ENCODE results near the gene CACNG4. TPM values are rescaled to one million over a fixed set of nuclear protein-coding genes. Genes with fewer than 3 reads are reported as not detected.

Gene CACNG4
- total RNA-seq, 1 donor from 2014 or later = 0.74 TPM

DNA sequence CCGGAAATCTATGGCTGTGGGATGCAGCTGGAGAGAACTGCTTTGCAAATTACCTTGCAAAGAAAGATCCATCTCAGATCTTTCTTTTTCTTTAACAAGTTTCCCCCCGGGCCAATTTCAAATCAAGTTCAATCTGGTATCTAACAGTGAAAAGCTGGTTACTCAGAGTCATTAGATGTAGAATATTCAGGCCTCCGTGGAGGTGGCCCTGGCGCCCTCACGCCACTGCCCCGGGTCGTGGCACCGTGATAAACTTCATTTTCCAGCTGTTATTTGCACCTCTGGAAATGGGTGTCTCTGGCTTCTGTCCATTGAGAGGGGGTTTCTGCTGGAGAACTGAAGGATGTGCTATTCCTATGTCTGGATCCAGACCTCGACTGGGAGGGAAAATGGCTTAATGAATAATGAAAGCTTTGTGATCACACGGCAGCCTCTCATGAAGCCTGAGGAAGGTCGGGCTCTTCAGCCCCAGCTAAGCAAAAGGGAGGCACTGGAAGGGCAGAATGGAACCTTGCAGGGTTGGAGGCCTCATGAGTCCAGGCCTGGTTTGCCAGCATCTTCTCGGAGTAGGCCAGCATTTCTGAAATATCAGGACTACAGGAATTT lies 30.5 kb downstream of the CACNG4 start:
- H3K27me3 ChIP-seq = no peaks in the 10 kb centered on the region
- DNase-seq (ENCODE audit: extremely low spot score in 2 of 2) = no peak
- no peaks in the 10 kb centered on the region for H3K36me3 ChIP-seq
- H3K4me3 ChIP-seq = no peak overlapping the region
- H3K4me1 ChIP-seq = no peaks in the 10 kb centered on the region
- H3K27ac ChIP-seq = no peak overlapping the region
- H3K9me3 ChIP-seq = no peaks in the 10 kb centered on the region
- intact Hi-C loops (cut with DNase I) = no loop called here
- TF ChIP-seq POLR2AphosphoS5 (IDR thresholded peaks at IDR 0.05; ENCODE audit: insufficient read depth in 1 of 2, low read depth in 1 of 2) (no peak), POLR2A (IDR thresholded peaks at IDR 0.05) (no peak)
- TF ChIP-seq, protein P1, sequence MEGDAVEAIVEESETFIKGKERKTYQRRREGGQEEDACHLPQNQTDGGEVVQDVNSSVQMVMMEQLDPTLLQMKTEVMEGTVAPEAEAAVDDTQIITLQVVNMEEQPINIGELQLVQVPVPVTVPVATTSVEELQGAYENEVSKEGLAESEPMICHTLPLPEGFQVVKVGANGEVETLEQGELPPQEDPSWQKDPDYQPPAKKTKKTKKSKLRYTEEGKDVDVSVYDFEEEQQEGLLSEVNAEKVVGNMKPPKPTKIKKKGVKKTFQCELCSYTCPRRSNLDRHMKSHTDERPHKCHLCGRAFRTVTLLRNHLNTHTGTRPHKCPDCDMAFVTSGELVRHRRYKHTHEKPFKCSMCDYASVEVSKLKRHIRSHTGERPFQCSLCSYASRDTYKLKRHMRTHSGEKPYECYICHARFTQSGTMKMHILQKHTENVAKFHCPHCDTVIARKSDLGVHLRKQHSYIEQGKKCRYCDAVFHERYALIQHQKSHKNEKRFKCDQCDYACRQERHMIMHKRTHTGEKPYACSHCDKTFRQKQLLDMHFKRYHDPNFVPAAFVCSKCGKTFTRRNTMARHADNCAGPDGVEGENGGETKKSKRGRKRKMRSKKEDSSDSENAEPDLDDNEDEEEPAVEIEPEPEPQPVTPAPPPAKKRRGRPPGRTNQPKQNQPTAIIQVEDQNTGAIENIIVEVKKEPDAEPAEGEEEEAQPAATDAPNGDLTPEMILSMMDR (IDR thresholded peaks at IDR 0.05) = no peak

DNA sequence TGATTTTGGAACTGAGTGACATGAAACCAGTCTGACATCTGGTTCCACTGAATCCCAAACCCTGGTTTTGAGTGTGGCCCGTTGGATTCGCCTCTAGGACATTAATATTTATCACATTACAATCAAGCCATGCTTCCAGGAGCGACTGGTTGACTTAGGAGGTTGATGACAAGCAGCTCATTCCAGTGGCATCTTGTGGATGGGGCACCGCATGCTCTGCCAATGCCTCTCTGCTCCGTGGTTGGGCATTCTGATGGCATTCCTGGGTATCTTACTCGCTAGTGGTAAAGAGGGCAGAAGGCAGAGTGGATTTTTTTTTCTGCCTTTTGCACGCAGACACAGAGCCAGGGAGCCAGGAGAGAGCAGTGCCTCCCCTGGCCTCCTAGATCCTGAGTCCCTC lies 31.4 kb downstream of the CACNG4 start:
- H3K4me1 ChIP-seq = no peaks in the 10 kb centered on the region
- H3K36me3 ChIP-seq = no peaks in the 10 kb centered on the region
- no peak overlapping the region for H3K27ac ChIP-seq
- DNase-seq (ENCODE audit: extremely low spot score in 2 of 2) = no peak
- TF ChIP-seq POLR2A (IDR thresholded peaks at IDR 0.05) (no peak), POLR2AphosphoS5 (IDR thresholded peaks at IDR 0.05; ENCODE audit: insufficient read depth in 1 of 2, low read depth in 1 of 2) (no peak)
- TF ChIP-seq, protein P1 (IDR thresholded peaks at IDR 0.05) = no peak
- intact Hi-C loops (cut with DNase I) = no loop called here
- no peak overlapping the region for H3K4me3 ChIP-seq
- no peaks in the 10 kb centered on the region for H3K9me3 ChIP-seq
- H3K27me3 ChIP-seq = no peaks in the 10 kb centered on the region

DNA sequence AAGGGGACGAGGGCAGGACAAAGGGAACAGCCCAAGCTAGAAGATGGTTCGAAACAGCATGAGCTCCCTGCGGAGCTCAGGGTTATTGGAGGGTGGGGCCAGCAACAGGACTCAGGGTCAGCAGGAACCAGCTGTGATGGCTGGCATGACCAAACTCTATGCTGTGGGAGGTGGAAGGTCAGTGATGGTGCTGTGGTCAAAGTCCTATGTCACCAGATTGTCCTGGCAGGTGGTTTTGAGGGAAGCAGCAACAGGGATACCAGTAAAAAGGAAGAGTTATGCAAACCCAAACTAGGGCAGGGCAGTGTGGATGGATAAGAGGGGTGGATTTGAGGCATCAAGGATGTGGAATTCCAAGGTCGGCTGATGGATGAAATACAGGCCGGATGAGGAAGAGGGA lies 32.4 kb downstream of the CACNG4 start:
- intact Hi-C loops (cut with DNase I) = no loop called here
- DNase-seq (ENCODE audit: extremely low spot score in 2 of 2) = no peak
- TF ChIP-seq, protein P1 (IDR thresholded peaks at IDR 0.05) = no peak
- no peak for TF ChIP-seq POLR2AphosphoS5 (IDR thresholded peaks at IDR 0.05; ENCODE audit: insufficient read depth in 1 of 2, low read depth in 1 of 2)
- no peak for TF ChIP-seq POLR2A (IDR thresholded peaks at IDR 0.05)

DNA sequence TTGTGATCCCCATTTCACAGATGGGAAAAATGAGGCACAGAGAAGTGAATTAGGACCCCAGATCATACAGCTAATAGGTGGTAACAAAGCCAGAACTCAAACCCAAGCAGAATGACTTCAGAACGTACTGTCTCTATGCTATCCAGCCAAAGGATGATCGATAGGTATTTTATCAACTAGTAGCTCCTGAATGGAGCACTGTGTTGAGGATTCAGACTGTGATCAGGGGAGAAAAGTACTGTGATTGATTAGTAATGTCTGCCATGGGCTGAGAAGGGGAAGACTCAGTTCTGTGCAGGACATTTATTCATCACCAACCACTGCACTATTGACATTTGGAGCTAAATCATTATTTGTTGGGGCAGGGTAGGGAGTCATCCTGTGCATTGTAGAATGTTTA lies 38.7 kb downstream of the CACNG4 start:
- Histone ChIP-seq H3K36me3 (no peaks in the 10 kb centered on the region), H3K9me3 (no peaks in the 10 kb centered on the region), H3K27me3 (no peaks in the 10 kb centered on the region), H3K4me3 (no peak overlapping the region), H3K4me1 (no peaks in the 10 kb centered on the region), H3K27ac (no peak overlapping the region)
- DNase-seq (ENCODE audit: extremely low spot score in 2 of 2) = no peak
- TF ChIP-seq POLR2A (IDR thresholded peaks at IDR 0.05) = no peak
- intact Hi-C loops (cut with DNase I) = no loop called here

More for the DNA sequence above, 32.4 kb downstream of the CACNG4 start:
- Histone ChIP-seq H3K27me3 (no peaks in the 10 kb centered on the region), H3K4me3 (no peak overlapping the region), H3K36me3 (no peaks in the 10 kb centered on the region), H3K9me3 (no peaks in the 10 kb centered on the region), H3K27ac (no peak overlapping the region), H3K4me1 (no peaks in the 10 kb centered on the region)

DNA sequence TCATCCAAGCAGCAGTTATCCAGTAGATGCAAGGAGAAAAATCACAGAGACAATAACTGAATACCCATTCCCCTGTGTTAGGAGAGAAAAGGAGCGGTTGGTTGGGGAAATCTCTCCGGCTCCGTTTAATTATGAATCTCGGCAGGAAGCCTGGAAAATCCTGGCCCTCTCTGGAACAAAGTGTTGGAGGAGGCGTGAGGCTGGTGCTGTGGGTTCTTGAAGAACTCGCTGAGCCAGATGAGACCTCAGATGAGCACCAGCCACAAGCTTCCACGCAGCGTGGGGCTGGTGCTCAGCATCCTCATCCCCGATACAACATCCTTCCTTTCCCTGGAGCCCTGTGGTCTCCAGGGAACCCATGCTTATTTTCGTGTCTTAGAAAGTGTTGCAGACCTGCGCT lies 39.7 kb downstream of the CACNG4 start:
- no peaks in the 10 kb centered on the region for H3K36me3 ChIP-seq
- H3K4me1 ChIP-seq = no peaks in the 10 kb centered on the region
- no peak overlapping the region for H3K4me3 ChIP-seq
- H3K27ac ChIP-seq = no peak overlapping the region
- TF ChIP-seq, protein P1 (IDR thresholded peaks at IDR 0.05) = no peak
- TF ChIP-seq POLR2A (IDR thresholded peaks at IDR 0.05) (no peak), POLR2AphosphoS5 (IDR thresholded peaks at IDR 0.05; ENCODE audit: insufficient read depth in 1 of 2, low read depth in 1 of 2) (no peak)
- no peaks in the 10 kb centered on the region for H3K27me3 ChIP-seq
- intact Hi-C loops (cut with DNase I) = no loop called here
- no peak for DNase-seq (ENCODE audit: extremely low spot score in 2 of 2)
- H3K9me3 ChIP-seq = no peaks in the 10 kb centered on the region

All from vagina (tissue), 2 donors.